Measurements from ENCODE around the gene PARVA. TPM values are rescaled to one million over a fixed set of nuclear protein-coding genes. Genes with fewer than 3 reads are reported as not detected.

Gene PARVA
- total RNA-seq, 2 experiments from 2014 or later = 0.08 to 0.98 TPM

DNA sequence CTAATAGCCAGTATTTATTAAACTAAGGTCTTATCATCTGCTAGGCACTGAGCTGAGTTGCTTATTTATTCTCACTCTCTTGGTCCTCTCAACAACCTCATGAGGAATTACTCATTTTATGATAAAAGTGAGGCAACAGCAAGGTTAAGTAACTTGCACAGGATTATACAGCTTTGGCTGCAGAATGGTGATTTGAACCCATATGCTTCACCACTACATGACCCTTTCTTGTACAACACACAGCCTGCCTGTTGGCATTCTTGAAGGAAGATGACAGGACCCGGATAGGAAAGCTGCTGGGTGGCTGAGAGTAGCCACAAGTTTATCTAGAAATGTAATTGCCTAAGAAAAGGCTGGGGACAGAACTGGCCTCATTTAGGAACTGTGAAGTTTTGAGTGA, 5.3 kb upstream of the PARVA start:
- Mint-ChIP-seq H3K9me3 (peaks cover 8% of the 10 kb centered on the region), H3K27me3 (peaks cover 12% of the 10 kb centered on the region), H3K27ac (no peak overlapping the region), H3K4me1 (ENCODE audit: low read depth) (peaks cover 17% of the 10 kb centered on the region), H3K36me3 (ENCODE audit: low read depth) (peaks cover 15% of the 10 kb centered on the region), H3K4me3 (no peak overlapping the region)
- DNase-seq = no peak
- ATAC-seq (ENCODE audit: poor library complexity) = no peak
- ChIA-PET CTCF (no interaction called here), POLR2A (no interaction called here)
- no peak overlapping the region for H3K27ac ChIP-seq (ENCODE audit: low read depth in 1 of 2, low read length in 2 of 2)
- intact Hi-C loops (cut with DNase I, micrococcal nuclease) = no loop called here
- no peaks in the 10 kb centered on the region for H3K36me3 ChIP-seq (ENCODE audit: insufficient read depth, low read length)
- no peaks in the 10 kb centered on the region for H3K9me3 ChIP-seq (ENCODE audit: control insufficient read depth in 1 of 2, insufficient read depth in 1 of 2, low read length in 2 of 2)
- TF ChIP-seq, protein P1, sequence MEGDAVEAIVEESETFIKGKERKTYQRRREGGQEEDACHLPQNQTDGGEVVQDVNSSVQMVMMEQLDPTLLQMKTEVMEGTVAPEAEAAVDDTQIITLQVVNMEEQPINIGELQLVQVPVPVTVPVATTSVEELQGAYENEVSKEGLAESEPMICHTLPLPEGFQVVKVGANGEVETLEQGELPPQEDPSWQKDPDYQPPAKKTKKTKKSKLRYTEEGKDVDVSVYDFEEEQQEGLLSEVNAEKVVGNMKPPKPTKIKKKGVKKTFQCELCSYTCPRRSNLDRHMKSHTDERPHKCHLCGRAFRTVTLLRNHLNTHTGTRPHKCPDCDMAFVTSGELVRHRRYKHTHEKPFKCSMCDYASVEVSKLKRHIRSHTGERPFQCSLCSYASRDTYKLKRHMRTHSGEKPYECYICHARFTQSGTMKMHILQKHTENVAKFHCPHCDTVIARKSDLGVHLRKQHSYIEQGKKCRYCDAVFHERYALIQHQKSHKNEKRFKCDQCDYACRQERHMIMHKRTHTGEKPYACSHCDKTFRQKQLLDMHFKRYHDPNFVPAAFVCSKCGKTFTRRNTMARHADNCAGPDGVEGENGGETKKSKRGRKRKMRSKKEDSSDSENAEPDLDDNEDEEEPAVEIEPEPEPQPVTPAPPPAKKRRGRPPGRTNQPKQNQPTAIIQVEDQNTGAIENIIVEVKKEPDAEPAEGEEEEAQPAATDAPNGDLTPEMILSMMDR (IDR thresholded peaks at IDR 0.05) = no peak
- no peak overlapping the region for H3K4me3 ChIP-seq (ENCODE audit: low read length)
- peaks cover 0 to 3% of the 10 kb centered on the region in 2 experiments for H3K27me3 ChIP-seq (ENCODE audit: control insufficient read depth in 1 of 2, insufficient read depth in 2 of 2, low read length in 2 of 2)
- peaks cover 5% of the 10 kb centered on the region for H3K4me1 ChIP-seq (ENCODE audit: insufficient read depth, low read length)

DNA sequence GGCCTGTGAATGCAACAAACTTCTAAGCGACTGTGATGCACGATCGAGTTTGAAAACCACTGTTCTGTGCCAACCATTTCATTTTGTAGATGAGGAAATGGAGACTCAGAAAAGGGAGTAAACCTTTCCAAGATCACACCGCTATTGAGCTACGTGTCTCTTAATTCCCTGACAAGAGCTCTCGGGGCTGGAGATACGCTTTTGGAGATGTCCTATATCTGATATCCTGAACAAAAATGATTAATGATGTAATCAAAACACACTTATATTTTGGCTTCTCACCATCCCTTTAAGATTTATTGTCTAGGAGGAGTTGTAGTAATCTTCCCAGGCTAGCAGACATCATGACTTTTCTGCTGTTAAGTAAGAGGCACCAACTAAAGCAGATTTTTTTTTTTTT, 1.7 kb upstream of the PARVA start:
- DNase-seq (no peak), ATAC-seq (ENCODE audit: poor library complexity) (no peak)
- H3K9me3 Mint-ChIP-seq = peaks cover 6% of the 10 kb centered on the region
- H3K36me3 Mint-ChIP-seq (ENCODE audit: low read depth) = no peaks in the 10 kb centered on the region
- TF ChIP-seq, protein P1 (IDR thresholded peaks at IDR 0.05) = no peak
- H3K4me3 Mint-ChIP-seq = no peak overlapping the region
- POLR2A ChIA-PET = interaction anchor here (1.2 to 3.5 kb wide), 2 partner anchors 10 to 35 kb away, joined by 3 to 20 read pairs; no protein-coding TSS in a partner anchor
- intact Hi-C loops (cut with DNase I, micrococcal nuclease) = loop anchor here (2.0 to 5.0 kb wide), 2 partner anchors 43 to 45 kb away; no protein-coding TSS in a partner anchor
- Histone ChIP-seq H3K36me3 (ENCODE audit: insufficient read depth, low read length) (no peaks in the 10 kb centered on the region), H3K4me3 (ENCODE audit: low read length) (no peak overlapping the region), H3K27ac (ENCODE audit: low read depth in 1 of 2, low read length in 2 of 2) (no peak overlapping the region), H3K9me3 (ENCODE audit: control insufficient read depth in 1 of 2, insufficient read depth in 1 of 2, low read length in 2 of 2) (no peaks in the 10 kb centered on the region), H3K4me1 (ENCODE audit: insufficient read depth, low read length) (peaks cover 12% of the 10 kb centered on the region), H3K27me3 (ENCODE audit: control insufficient read depth in 1 of 2, insufficient read depth in 2 of 2, low read length in 2 of 2) (peaks cover 0 to 3% of the 10 kb centered on the region in 2 experiments)
- H3K4me1 Mint-ChIP-seq (ENCODE audit: low read depth) = peaks cover 16% of the 10 kb centered on the region
- peaks cover 38% of the 10 kb centered on the region for H3K27me3 Mint-ChIP-seq
- H3K27ac Mint-ChIP-seq = no peak overlapping the region
- CTCF ChIA-PET = interaction anchor here (0.5 to 0.6 kb wide), 2 partner anchors 17 to 63 kb away, joined by 4 read pairs; no protein-coding TSS in a partner anchor

DNA sequence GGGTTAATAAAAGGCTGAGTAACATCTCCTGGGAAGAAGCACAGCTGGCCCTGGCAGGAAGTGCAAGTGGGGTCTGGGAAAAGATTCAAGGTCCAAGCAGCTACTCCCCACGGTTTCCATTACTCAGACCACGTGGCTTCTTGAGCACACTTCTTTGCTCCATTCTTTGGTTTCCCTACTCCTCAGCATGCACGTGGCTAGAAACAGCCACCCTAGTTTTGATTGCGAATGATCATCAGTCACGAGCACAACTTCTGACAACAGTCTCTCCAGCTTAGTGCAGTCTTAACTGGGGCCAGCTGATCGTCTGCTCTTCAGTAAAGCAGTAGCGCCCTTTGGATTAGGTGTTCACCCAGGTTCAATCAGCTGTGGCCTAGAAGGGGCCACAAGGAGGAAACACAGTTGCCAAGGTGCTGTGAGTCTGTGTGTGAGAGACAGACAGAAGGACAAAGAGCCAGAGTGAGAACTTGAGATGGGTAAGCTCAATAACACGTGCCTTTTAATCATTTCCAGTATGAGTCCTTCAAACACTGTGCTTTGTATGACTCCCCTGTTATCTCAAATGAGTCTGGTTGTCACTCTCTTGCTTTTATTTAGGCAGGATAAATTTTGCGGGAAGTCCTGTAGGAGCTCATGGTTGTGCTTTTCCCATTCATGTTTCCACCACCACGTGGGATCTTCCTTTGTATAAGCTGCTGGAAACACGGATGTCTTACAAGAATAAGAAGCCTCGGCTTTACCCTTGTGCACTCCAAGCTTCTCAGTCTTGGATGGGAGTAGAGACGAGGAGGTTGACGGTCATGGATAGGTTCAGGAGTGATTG, 901 bp upstream of the PARVA start:
- H3K27me3 ChIP-seq (ENCODE audit: control insufficient read depth in 1 of 2, insufficient read depth in 2 of 2, low read length in 2 of 2) = peaks cover 0 to 3% of the 10 kb centered on the region in 2 experiments
- H3K27ac ChIP-seq (ENCODE audit: low read depth in 1 of 2, low read length in 2 of 2) = no peak overlapping the region
- H3K36me3 ChIP-seq (ENCODE audit: insufficient read depth, low read length) = no peaks in the 10 kb centered on the region
- no peak for ATAC-seq (ENCODE audit: poor library complexity)
- no peaks in the 10 kb centered on the region for H3K9me3 ChIP-seq (ENCODE audit: control insufficient read depth in 1 of 2, insufficient read depth in 1 of 2, low read length in 2 of 2)
- peaks cover 44% of the 10 kb centered on the region for H3K27me3 Mint-ChIP-seq
- no peaks in the 10 kb centered on the region for H3K36me3 Mint-ChIP-seq (ENCODE audit: low read depth)
- POLR2A ChIA-PET = interaction anchor here (1.2 to 3.5 kb wide), 5 partner anchors 10 to 46 kb away, joined by 3 to 20 read pairs (median 5); no protein-coding TSS in a partner anchor
- H3K27ac Mint-ChIP-seq = no peak overlapping the region
- intact Hi-C loops (cut with DNase I, micrococcal nuclease) = loop anchor here (2.0 to 5.0 kb wide), 2 partner anchors 44 to 46 kb away; no protein-coding TSS in a partner anchor
- peaks cover 6% of the 10 kb centered on the region for H3K9me3 Mint-ChIP-seq
- H3K4me3 Mint-ChIP-seq = peak overlapping the region; percentile 79
- no peak for DNase-seq
- CTCF ChIA-PET = interaction anchor here (0.5 to 0.6 kb wide), 2 partner anchors 64 to 294 kb away, joined by 3 to 4 read pairs; no protein-coding TSS in a partner anchor
- TF ChIP-seq, protein P1 (IDR thresholded peaks at IDR 0.05) = no peak
- peaks cover 16% of the 10 kb centered on the region for H3K4me1 Mint-ChIP-seq (ENCODE audit: low read depth)
- peaks cover 12% of the 10 kb centered on the region for H3K4me1 ChIP-seq (ENCODE audit: insufficient read depth, low read length)
- no peak overlapping the region for H3K4me3 ChIP-seq (ENCODE audit: low read length)

Data from CD4-positive, alpha-beta T cell (primary cell).